Stimulated activated CD4-positive, alpha-beta T cell treated with anti-CD3 and anti-CD28 coated beads, Interleukin-2, amount 100 ng/mL, for 48 hours (primary cell): Measurements from ENCODE around the gene RINT1.

Experiments used
- DNase-seq, 2 donors: peaks; one replicate each; pipeline ENCODE4 v3.0.0-alpha.2; 2020

RINT1 gene

GRCh38 chr7:105600720-105601550 is 68.9 kb downstream of the RINT1 start:
- DNase-seq: no peak

DNA sequence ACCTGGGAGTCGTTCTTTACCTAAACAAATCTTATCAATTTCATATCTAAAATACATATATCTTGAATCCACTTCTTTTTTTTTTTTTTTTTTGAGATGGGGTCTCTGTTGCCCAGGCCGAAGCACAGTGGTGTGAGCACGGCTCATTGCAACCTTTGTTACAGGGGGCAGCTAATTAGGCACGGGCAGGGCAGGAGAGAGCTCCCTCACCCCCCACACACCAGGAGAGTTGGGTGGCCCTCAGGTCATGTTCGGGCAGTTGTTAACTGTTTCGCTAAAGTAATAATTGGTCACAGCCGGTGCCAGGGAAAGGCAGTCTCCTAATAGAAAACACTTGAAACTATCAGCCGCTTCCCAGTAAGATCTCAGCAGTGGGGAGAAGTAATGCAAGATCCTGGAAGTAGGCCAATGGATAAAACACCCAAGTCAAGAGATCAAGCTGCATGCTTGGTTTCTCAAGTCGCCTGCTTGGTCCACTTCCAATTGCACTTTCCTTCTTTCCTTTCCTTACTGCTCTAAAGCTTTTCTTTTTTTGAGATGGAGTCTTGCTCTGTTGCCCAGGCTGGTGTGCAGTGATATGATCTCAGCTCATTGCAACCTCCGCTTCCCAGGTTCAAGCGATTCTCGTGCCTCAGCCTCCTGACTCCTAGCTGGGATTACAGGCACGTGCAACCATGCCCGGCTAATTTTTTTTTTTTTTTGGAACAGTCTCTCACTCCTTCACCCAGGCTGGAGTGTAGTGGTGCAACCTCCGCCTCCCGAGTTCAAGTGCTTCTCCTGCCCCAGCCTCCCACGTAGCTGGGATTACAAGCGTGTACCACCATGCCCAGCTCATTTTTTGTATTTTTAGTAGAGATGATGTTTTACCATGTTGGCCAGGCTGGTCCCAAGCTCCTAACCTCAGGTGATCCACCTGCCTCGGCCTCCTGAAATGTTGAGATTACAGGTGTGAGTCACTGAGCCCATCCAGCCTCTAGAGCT is 70.6 kb downstream of the RINT1 start:
- DNase-seq: no peak

DNA sequence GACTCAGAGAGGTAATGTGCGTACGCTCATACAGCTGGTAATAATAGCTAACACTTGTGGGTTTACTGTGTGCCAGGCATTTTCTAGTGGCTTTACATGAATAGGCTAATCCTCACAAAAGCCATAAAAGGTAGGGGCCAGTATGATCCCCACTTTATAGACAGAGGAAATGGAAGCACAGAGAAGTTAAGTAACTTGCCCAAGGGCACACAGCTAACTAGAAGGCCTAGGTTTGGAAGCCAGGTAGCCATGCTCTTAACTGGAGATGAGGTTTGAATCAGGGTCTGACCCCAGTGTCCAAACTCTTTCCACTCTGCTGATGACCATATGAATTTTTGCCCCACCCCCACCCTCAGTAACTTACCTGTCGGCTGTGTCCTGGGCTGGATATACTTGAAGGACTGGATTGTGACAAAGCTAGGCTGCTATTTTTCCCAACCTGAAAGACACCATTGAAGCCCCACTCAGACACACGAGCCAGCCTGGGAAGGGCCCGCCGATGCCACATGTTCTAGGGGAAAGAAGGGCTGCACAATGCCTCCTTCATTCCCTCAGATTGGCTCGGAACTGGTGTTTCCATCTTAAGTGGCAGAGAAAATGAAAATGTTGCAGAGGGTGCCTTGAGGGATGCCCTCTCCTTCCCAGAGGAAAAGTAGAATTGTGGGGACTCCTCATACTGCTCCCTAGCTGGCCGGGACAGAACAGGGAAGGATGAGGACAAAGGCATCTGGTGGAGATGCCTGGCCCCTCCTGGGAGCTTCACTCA is 78.3 kb downstream of the RINT1 start:
- DNase-seq: no peak

GRCh38 chr7:105611856-105612775 is 80.1 kb downstream of the RINT1 start:
- DNase-seq: no peak

DNA sequence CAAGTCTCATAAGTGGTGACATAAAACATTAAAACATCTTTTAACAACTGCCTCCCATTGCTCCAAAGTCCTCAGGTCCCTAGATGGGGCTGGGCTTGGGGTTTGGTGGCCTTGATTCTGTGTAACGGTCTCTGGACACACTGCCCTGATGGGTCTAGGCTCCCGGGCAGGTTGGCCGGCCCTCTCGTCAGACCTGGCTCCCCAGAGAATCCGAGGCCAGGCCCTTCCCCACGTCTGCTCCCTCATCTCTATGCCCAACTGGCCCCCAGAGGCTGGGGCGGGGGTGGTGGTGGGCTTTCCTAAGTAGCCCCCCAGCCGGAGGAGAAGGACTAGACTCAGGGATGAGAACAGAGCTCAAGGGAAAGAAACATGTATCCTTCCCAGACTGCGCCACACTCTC is 80.8 kb downstream of the RINT1 start:
- DNase-seq: no peak

DNA sequence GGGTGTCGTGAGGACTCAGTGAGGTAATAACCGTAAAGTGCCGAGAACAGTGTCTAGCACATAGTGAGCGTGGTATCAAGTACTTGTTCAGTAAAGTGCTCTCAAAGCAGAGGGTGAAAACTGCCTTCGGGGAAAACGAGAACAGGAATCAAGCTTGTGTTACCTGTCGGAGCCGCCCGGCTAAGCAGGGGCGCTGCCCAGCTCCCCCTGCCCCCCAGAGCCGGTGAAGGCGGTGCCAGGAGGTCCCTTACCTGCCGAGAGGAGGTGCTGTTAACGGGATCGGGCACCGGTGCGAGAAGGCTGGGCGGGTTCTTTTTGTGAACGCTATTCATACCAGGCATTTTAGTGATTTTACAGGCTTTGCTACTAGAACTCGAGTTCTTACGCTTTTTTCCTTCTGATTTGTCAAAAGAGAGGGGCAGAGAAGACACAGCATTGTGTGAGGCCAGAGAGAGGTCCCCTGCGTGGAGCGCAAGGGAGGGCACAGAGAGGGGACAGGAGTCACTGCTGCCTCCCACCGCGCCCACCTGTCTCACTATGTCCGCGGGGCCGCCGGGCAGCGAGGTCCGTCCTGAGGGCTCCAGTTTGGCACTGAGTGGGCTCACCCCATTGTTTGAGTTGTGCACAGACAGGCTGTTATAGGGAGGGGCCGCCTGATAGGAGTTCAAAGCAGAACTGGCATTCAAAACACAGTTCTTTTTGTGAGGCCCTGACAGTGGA is 81.8 kb downstream of the RINT1 start:
- DNase-seq: no peak

- no peak for DNase-seq
Observed at GRCh38 chr7:105614341-105614840, 82.4 kb downstream of the RINT1 start.
